Activated naive CD8-positive, alpha-beta T cell (primary cell): ENCODE measurements around the gene PODXL.
A peak's percentile ranks its signal among the peaks of the same experiment; 100 is the strongest.

Source experiments
- H3K27ac Mint-ChIP-seq: one replicate; pipeline ENCODE4 v1.8.0; 2021; ENCODE audit warnings: mixed read lengths
- H3K27me3 Mint-ChIP-seq: one replicate; pipeline ENCODE4 v1.8.0; 2021; ENCODE audit warnings: mixed read lengths
- H3K36me3 Mint-ChIP-seq: one replicate; pipeline ENCODE4 v1.8.0; 2021; ENCODE audit warnings: mixed read lengths
- H3K4me1 Mint-ChIP-seq: one replicate; pipeline ENCODE4 v1.8.0; 2021; ENCODE audit warnings: low read depth, mixed read lengths
- H3K4me3 Mint-ChIP-seq: one replicate; pipeline ENCODE4 v1.8.0; 2021; ENCODE audit warnings: mild to moderate bottlenecking, mixed read lengths
- H3K9me3 Mint-ChIP-seq: one replicate; pipeline ENCODE4 v1.8.0; 2021; ENCODE audit warnings: low read depth, mixed read lengths

PODXL gene

DNA sequence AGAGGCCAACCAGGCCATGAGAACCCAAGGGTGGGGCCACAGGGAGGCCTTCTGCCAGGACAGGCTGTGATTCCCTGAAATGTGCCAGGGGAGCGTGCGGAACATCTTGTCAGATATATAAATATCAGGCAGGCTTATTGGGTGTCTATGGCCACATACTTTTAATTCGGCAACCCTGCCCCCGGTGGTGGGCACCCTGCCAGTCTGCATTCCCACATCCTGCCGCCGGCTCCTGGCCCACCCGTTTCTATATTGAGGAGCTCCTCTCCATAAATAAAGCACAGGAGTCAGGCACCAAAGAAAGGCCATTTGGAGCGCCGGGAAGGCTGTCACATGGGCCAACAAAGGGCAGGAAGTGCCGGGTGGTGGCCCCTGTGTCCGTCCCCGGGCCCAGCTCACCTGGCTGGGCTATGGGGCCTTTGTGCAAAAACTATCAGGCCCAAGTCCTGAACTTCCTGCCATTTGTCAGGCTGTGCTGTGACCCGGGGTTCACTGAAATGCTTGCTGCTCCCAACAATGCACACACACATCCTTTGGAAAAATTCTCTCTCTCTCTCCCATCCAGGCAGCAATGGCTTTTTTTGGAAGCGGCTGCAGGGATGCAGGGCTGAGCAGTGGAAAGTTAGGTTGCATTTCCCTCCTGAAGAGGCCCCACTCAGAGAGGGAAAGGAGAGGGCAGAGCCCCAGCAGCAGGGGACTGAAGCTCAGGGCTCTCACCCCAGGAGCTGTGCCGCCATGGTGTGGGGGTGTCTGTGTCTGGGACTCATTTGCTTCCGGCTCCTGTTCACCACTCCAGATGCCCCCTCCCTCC lies 25.0 kb upstream of the PODXL start:
- no peaks in the 10 kb centered on the region for H3K9me3 Mint-ChIP-seq
- H3K4me1 Mint-ChIP-seq = no peaks in the 10 kb centered on the region

DNA sequence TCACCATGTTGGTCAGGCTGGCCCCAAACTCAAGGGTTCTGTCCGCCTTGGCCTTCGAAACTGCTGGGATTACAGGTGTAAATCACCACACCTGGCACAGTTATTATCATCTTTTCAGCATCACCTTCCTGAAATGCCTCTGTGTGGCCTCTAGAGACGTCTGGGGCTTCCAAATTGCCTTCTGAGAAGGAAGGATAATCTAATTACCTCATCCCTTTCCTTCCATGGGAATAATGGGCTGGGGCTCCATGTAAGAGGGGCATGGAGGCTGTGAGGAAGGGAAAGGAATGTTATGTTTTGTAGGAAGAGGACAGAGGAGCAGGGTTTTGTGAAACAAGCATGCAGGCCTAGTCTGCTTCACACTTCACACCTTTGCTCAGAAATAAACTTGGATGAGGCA lies 22.2 kb upstream of the PODXL start:
- H3K36me3 Mint-ChIP-seq = no peaks in the 10 kb centered on the region
- no peaks in the 10 kb centered on the region for H3K27me3 Mint-ChIP-seq
- H3K4me1 Mint-ChIP-seq = no peaks in the 10 kb centered on the region
- no peak overlapping the region for H3K4me3 Mint-ChIP-seq
- no peaks in the 10 kb centered on the region for H3K9me3 Mint-ChIP-seq
- no peak overlapping the region for H3K27ac Mint-ChIP-seq

More for the DNA sequence above, 25.0 kb upstream of the PODXL start:
- Mint-ChIP-seq H3K27me3 (peaks cover 3% of the 10 kb centered on the region), H3K4me3 (no peak overlapping the region), H3K36me3 (no peaks in the 10 kb centered on the region), H3K27ac (no peak overlapping the region)

DNA sequence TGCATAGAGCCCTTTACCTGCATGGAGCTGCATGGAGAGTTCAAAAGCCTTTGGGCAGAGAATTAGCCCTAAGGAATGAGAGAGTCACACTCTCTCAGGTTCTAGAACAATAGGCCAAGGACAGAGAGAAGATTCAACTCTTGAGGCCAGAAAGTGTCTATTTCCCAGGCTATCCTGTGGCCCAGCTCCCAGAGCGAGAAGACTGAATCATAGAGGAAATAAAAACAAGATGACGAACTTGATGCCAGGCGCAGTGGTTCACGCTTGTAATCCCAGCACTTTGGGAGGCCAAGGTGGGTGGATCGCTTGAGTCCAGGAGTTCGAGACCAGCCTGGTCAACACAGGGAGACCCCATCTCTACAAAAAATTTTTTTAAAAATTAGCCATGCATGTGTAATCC lies 18.3 kb upstream of the PODXL start:
- Mint-ChIP-seq H3K27ac (no peak overlapping the region), H3K4me1 (no peaks in the 10 kb centered on the region), H3K36me3 (no peaks in the 10 kb centered on the region), H3K27me3 (no peaks in the 10 kb centered on the region), H3K9me3 (no peaks in the 10 kb centered on the region), H3K4me3 (no peak overlapping the region)

DNA sequence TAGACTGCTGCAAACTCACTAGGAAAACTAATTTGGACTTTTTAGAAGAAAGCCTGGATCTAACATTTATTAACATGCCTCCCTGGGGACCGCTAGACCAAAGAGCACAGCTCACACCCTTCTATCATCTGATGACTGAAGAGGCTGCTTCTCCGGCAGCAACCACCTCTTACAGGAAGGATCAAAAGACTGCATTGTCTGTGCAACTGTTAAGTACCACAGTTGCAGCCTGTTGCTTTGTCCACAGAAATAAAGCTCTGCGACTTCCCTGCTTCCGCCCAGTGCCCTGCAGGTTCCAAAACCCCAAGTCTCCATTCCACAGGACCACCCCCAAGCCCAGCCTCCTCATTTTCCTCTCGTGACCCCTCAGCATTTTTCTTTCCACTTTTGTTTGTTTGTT lies 14.0 kb upstream of the PODXL start:
- Mint-ChIP-seq H3K4me3 (no peak overlapping the region), H3K36me3 (no peaks in the 10 kb centered on the region), H3K27ac (no peak overlapping the region), H3K4me1 (no peaks in the 10 kb centered on the region), H3K27me3 (peaks cover 2% of the 10 kb centered on the region), H3K9me3 (no peaks in the 10 kb centered on the region)

DNA sequence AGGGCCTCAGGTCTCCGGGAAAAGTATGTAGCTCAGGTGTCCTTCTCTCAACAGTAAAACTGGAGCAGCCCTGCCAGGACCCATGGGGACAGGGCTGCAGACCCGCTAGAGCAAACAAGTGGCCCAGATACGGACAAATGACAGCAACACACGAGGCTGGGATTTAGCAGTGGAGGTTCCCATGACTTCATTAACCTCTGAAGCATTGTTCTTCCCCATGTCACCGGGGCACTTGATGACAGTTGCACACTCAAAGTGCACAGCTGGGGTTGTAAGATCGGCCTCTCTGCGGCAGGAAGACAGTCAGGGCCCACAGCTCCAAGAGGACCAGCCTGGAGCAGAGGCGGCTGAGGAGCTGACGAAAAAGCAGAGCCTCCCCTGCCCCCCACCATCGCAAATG lies 12.5 kb upstream of the PODXL start:
- Mint-ChIP-seq H3K4me3 (no peak overlapping the region), H3K27me3 (peaks cover 2% of the 10 kb centered on the region), H3K36me3 (no peaks in the 10 kb centered on the region), H3K9me3 (no peaks in the 10 kb centered on the region), H3K27ac (no peak overlapping the region), H3K4me1 (no peaks in the 10 kb centered on the region)

DNA sequence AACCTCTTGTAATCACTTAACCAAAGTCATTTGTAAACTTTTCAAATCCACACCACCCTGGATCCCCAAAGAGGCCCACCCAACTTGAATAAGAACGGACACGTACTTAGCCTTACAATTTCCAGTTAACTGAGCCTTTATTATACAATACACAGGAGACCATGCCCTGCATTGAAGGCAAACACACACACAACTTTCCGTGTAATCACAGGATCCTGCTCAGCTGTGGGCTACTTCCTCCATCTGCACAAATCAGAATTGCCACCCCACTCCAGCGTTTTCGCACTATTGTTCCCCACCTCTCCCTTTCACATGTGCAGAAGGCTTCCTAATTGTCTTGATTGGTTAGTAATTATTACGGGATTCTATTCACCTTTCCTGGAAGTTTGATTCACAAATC lies 12.1 kb upstream of the PODXL start:
- H3K4me1 Mint-ChIP-seq = no peaks in the 10 kb centered on the region
- no peak overlapping the region for H3K4me3 Mint-ChIP-seq
- no peaks in the 10 kb centered on the region for H3K36me3 Mint-ChIP-seq
- H3K27ac Mint-ChIP-seq = no peak overlapping the region
- H3K9me3 Mint-ChIP-seq = no peaks in the 10 kb centered on the region
- H3K27me3 Mint-ChIP-seq = peaks cover 2% of the 10 kb centered on the region

DNA sequence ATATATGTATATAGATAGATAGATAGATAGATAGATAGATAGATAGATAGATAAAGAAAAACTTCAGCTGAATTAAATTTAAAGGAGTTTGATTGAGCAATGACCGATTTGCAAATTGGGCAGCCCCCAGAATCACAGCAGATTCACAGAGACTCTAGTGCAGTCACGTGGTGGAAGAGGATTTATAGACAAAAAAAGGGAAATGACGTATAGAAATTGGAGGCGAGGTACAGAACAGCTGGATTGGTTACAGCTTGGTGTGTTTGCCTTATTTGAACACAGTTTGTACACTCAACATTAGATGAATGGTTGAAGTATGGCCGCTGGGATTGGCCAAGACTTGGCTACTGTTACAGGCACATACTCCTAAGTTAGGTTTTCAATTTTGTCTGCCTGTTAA lies 8.2 kb upstream of the PODXL start:
- no peak overlapping the region for H3K27ac Mint-ChIP-seq
- no peaks in the 10 kb centered on the region for H3K9me3 Mint-ChIP-seq
- H3K4me3 Mint-ChIP-seq = no peak overlapping the region
- peaks cover 6% of the 10 kb centered on the region for H3K27me3 Mint-ChIP-seq
- no peaks in the 10 kb centered on the region for H3K4me1 Mint-ChIP-seq
- no peaks in the 10 kb centered on the region for H3K36me3 Mint-ChIP-seq

DNA sequence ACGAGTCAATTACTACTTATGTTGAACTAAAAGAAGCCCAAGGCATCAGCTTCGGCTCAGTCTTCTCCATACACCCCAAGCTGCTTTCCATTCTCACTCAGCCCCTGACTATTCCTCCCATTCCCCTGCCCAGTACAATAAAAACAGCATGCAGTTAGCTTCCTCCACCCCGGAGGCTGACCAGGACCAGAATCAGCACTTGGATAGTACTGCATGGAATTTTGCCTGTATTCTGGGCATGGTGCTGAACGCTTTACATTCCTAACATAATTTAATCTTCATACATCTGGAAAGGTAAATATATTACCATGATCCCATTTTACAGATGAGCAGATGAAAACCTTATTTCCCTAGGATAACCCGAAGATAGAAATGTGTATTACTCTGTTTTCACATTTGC lies 7.5 kb upstream of the PODXL start:
- Mint-ChIP-seq H3K27ac (no peak overlapping the region), H3K36me3 (no peaks in the 10 kb centered on the region), H3K4me1 (no peaks in the 10 kb centered on the region), H3K9me3 (no peaks in the 10 kb centered on the region), H3K4me3 (no peak overlapping the region), H3K27me3 (peaks cover 6% of the 10 kb centered on the region)

DNA sequence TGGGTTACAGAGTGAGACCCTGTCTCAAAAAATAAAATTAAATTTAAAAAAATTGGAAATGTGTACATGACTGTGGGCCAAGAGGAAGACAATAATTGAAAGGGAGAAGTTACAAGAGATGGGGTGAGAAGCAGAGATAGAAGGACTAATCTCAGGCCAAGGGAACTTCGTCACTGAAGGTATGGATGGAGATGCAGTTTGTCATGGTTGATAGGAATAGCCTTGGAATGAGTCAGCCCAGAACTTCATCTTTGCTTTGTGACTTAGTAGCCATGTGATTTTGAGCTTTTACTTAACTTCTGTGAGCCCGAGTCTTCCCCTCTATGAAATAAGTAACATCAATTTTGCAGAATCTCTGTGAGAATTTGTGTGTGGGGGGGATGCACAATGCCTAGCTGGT lies 6.5 kb upstream of the PODXL start:
- no peaks in the 10 kb centered on the region for H3K4me1 Mint-ChIP-seq
- H3K27me3 Mint-ChIP-seq = peaks cover 8% of the 10 kb centered on the region
- no peak overlapping the region for H3K27ac Mint-ChIP-seq
- no peaks in the 10 kb centered on the region for H3K9me3 Mint-ChIP-seq
- H3K4me3 Mint-ChIP-seq = no peak overlapping the region
- no peaks in the 10 kb centered on the region for H3K36me3 Mint-ChIP-seq

DNA sequence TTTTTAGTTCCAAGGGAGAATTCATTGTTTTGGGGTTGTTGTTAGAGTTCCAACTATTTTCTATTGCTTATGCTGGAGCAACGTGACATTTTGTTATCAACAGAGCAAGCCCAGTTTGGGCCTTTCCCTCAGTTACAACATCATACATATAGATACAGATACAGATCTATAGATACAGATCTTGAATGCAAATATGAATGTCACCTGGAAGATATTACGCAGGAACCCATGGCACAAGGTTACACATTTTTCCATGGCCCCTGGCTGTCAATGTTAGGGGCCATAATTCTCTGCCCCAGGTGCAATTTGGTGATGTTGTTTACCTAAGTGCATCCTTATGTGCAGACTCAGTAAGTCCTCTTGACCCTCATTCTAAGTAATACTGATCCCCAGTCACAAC lies 3.6 kb upstream of the PODXL start:
- Mint-ChIP-seq H3K36me3 (no peaks in the 10 kb centered on the region), H3K4me1 (peaks cover 14% of the 10 kb centered on the region), H3K4me3 (no peak overlapping the region), H3K27ac (no peak overlapping the region), H3K27me3 (peaks cover 11% of the 10 kb centered on the region), H3K9me3 (no peaks in the 10 kb centered on the region)

DNA sequence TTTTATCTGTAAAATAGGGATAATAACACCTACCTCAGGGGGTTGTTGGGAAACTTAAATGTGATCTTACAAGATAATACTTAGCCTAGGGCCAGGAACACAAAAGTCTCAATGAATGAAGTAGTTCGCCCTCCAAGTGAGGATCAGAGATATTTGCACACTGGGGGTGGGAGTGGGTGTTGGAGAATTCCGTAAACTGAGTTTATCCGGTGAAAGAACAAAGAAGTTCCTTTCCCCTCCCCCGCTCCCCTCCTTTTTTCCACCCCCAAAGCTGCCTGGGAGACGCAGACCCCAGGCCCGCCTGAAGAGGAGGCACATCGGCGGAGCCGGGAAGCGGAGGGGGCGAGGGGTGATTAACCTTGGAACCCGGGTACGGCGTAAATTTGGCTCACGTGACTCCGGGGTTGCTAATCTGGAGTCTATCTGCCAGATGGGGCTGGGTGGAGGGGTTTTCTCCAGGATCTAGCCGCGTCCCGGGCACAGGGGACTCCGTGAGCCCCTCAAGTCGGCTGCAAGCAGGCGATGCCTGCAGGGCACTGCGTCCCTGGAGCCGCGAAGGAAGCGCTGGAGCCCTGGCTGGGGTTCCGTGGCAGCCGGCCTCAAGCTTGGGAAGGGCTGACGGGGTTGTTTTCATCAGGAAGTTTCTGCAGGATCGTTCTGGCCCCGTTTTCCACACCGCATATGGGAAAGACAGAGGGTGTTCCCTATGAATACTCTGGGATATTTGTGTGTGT lies 1.4 kb upstream of the PODXL start:
- no peaks in the 10 kb centered on the region for H3K9me3 Mint-ChIP-seq
- H3K27me3 Mint-ChIP-seq = peaks cover 29% of the 10 kb centered on the region
- no peak overlapping the region for H3K27ac Mint-ChIP-seq
- peaks cover 14% of the 10 kb centered on the region for H3K4me1 Mint-ChIP-seq
- H3K36me3 Mint-ChIP-seq = no peaks in the 10 kb centered on the region
- peak overlapping the region; percentile 83 for H3K4me3 Mint-ChIP-seq

DNA sequence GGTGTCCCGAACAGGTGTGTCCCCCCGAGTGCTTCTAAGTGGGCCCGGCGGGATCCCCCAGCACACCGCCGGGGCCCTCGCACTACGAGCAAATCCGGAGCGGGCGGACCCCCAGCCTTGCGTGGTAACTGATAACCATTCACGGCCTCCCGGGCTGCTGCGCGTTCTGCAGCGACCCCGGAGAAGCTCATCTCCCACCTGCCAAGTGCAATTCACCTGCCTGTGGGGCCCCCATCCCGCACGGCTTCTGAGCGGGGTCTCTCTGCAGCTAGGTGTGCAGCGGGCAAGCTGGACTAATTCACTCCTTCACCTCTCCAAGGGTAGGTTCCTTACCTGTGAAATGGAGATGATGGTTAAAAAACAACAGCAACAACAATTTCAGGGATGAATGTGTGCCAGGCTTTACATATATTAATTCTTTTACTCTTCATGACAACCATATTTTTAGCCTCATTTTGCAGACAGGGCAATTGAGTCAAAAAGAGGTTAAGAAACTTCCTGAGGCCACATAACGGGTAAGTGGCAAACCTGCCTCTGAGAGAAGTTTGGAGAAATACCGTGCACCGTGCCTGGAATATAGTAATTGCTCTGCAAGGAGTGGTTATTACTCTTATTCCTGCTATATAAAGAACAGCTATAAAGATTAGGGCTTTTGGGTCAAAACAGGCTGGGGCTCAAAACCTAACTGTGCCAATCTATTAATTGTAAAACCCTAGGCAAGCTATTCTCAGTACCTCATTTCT lies 652 bp upstream of the PODXL start:
- H3K36me3 Mint-ChIP-seq = no peaks in the 10 kb centered on the region
- peaks cover 14% of the 10 kb centered on the region for H3K4me1 Mint-ChIP-seq
- peak overlapping the region; percentile 83 for H3K4me3 Mint-ChIP-seq
- H3K9me3 Mint-ChIP-seq = no peaks in the 10 kb centered on the region
- peaks cover 32% of the 10 kb centered on the region for H3K27me3 Mint-ChIP-seq
- H3K27ac Mint-ChIP-seq = no peak overlapping the region

DNA sequence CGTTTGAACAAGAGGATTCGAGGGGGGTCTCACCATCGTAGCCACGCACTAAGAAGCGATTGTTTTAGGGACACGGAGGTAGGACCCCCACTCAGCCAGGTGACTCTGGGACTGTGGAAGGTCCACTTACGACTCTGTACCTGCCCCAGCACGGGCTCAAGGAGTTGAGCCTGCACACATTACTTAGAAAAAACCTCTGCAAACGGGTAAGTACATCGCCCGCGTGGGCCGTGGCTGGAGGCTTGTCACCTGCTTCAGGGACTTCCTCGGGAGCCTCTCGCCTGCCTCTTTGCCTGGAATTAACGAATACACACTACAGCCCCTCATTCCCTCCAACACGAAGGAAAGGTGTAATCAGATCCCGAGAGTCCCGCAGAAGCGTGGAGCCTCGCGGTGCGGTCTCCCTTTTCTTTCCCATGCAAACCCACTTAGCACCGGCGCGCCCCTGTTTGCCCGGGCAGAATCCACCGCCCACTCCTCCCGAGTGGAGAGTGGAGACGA lies 826 bp downstream of the PODXL start:
- Mint-ChIP-seq H3K4me3 (peak overlapping the region; percentile 79), H3K27me3 (peaks cover 32% of the 10 kb centered on the region), H3K9me3 (no peaks in the 10 kb centered on the region), H3K27ac (no peak overlapping the region), H3K36me3 (no peaks in the 10 kb centered on the region), H3K4me1 (peaks cover 14% of the 10 kb centered on the region)

DNA sequence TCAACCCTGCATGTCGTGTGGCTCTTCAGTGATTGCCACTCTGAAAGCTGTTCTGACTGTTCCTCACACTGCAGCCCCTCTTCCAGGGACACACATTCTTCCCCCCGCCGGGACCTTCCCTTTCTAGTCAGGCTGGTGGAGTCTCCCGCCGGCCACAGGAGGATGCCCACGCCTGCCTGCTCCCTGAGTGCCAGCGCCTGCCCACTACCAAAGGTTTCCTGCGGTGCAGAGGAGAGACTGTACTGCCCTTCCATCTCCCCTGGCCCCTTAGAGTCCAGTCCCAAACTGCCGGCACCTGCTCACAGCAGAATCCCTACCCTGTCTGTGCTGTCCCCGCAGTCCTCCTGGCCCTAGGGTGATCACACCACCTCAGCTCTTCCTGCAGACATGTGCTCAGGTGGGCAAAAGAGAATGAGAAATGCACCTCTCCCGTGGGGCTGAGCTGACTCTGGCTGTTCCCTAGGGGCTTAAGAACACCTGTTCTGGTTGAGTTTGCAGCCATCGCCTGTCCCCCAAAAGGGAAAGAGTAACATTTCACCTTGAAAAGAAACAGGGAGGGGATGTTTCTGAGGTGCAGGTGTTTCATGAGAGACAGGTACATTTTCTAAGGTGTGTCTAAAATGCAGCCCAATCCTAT lies 1.4 kb downstream of the PODXL start:
- Mint-ChIP-seq H3K27ac (no peak overlapping the region), H3K4me1 (peaks cover 14% of the 10 kb centered on the region), H3K36me3 (no peaks in the 10 kb centered on the region), H3K9me3 (no peaks in the 10 kb centered on the region), H3K4me3 (peak overlapping the region; percentile 79), H3K27me3 (peaks cover 31% of the 10 kb centered on the region)

DNA sequence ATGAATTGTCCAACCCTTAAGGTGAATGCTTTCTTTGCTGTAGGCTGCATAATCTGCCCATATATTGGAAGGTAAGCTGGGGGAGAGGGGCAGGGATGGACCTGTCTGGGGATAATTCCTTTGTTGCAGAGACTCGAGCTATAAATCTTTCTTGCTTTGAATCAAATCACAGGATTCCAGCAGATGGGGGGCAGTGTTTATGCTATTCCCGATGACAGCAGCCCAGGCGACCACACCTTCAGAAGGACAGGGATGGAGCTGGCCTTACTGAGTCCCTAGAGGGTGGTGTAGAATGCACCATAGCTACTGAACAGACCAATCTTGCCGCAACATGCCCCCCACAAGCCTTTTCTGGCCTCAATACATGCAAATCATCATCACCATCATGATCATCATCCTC lies 2.5 kb downstream of the PODXL start:
- no peak overlapping the region for H3K4me3 Mint-ChIP-seq
- H3K36me3 Mint-ChIP-seq = no peaks in the 10 kb centered on the region
- peaks cover 29% of the 10 kb centered on the region for H3K27me3 Mint-ChIP-seq
- no peak overlapping the region for H3K27ac Mint-ChIP-seq
- peaks cover 14% of the 10 kb centered on the region for H3K4me1 Mint-ChIP-seq
- no peaks in the 10 kb centered on the region for H3K9me3 Mint-ChIP-seq
